Dedifferentiated amniotic fluid mesenchymal stem cell (primary cell): Measurements from ENCODE around the gene RAB37.

Experiments used
- DNase-seq: peaks from one replicate; pipeline ENCODE4 v3.0.0-alpha.2; 2016; ENCODE audit errors: extremely low spot score

Gene RAB37

GRCh38 chr17:74736513-74737298 is at the start of gene RAB37:
Gene RAB37, plus strand, starts transcription at chr17:74737256. Its CDS starts 17 bp downstream, at chr17:74737273.
- DNase-seq, result no peak

- DNase-seq, result no peak
Measured at GRCh38 chr17:74687886-74688285, 49.2 kb upstream of the RAB37 start.

- no peak for DNase-seq
Measured at GRCh38 chr17:74690409-74690825, 46.6 kb upstream of the RAB37 start.

GRCh38 chr17:74691151-74691550 is 45.9 kb upstream of the RAB37 start:
- DNase-seq, result no peak

- DNase-seq, result no peak
Measured at GRCh38 chr17:74694081-74694480, 43.0 kb upstream of the RAB37 start.

GRCh38 chr17:74695629-74696028 is 41.4 kb upstream of the RAB37 start:
- no peak for DNase-seq

- DNase-seq, result no peak
Measured at GRCh38 chr17:74697515-74697914, 39.5 kb upstream of the RAB37 start.

- no peak for DNase-seq
Measured at GRCh38 chr17:74698069-74698468, 39.0 kb upstream of the RAB37 start.

GRCh38 chr17:74699236-74699635 is 37.8 kb upstream of the RAB37 start:
- no peak for DNase-seq

GRCh38 chr17:74702116-74702871 is 34.8 kb upstream of the RAB37 start:
- DNase-seq, result no peak

GRCh38 chr17:74703311-74703710 is 33.7 kb upstream of the RAB37 start:
- no peak for DNase-seq

- no peak for DNase-seq
Measured at GRCh38 chr17:74704544-74704943, 32.5 kb upstream of the RAB37 start.

- DNase-seq, result no peak
Measured at GRCh38 chr17:74711058-74711824, 25.8 kb upstream of the RAB37 start.

GRCh38 chr17:74712301-74712700 is 24.8 kb upstream of the RAB37 start:
- DNase-seq, result no peak

- DNase-seq, result no peak
Measured at GRCh38 chr17:74712756-74713155, 24.3 kb upstream of the RAB37 start, which contains the start of gene CD300LF. Gene CD300LF, minus strand, starts transcription at chr17:74712923. Its CDS starts 57 bp downstream, at chr17:74712866.

- no peak for DNase-seq
Measured at GRCh38 chr17:74713171-74713755, 23.8 kb upstream of the RAB37 start.

GRCh38 chr17:74715144-74715543 is 21.9 kb upstream of the RAB37 start:
- DNase-seq, result no peak

- DNase-seq, result no peak
Measured at GRCh38 chr17:74720506-74720905, 16.6 kb upstream of the RAB37 start.

- no peak for DNase-seq
Measured at GRCh38 chr17:74722782-74723181, 14.3 kb upstream of the RAB37 start.

- DNase-seq, result no peak
Measured at GRCh38 chr17:74723891-74724290, 13.2 kb upstream of the RAB37 start.

GRCh38 chr17:74725111-74725510 is 11.9 kb upstream of the RAB37 start:
- no peak for DNase-seq
